ENCODE measurements around the gene CSTPP1. TPM values are rescaled to one million over a fixed set of nuclear protein-coding genes. Genes with fewer than 3 reads are reported as not detected.

Gene CSTPP1
- total RNA-seq, 4 donors from 2014 or later: 9.8 to 14.3 (median 11.1) TPM

DNA sequence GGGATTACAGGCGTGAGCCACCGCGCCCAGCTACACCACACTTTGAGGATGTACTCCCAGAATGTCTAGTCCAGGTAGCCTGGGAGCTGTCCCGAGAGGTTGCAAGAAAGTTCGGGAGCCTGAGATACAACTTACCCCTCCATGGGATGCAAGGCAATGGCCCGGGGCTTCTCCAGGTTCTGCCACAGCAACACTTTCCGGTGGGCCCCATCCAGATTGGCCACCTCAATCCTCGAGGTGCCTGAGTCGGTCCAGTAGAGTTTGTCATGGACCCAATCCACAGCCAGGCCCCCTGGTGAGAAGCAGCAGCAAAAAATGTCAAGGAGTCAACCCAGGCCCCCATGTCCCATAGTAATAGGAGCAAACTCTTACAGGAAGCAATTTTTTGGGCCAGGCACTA lies 43.7 kb upstream of the CSTPP1 start:
- TF ChIP-seq, protein P1, sequence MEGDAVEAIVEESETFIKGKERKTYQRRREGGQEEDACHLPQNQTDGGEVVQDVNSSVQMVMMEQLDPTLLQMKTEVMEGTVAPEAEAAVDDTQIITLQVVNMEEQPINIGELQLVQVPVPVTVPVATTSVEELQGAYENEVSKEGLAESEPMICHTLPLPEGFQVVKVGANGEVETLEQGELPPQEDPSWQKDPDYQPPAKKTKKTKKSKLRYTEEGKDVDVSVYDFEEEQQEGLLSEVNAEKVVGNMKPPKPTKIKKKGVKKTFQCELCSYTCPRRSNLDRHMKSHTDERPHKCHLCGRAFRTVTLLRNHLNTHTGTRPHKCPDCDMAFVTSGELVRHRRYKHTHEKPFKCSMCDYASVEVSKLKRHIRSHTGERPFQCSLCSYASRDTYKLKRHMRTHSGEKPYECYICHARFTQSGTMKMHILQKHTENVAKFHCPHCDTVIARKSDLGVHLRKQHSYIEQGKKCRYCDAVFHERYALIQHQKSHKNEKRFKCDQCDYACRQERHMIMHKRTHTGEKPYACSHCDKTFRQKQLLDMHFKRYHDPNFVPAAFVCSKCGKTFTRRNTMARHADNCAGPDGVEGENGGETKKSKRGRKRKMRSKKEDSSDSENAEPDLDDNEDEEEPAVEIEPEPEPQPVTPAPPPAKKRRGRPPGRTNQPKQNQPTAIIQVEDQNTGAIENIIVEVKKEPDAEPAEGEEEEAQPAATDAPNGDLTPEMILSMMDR (IDR thresholded peaks at IDR 0.05): no peak
- ATAC-seq (ENCODE audit: low FRiP score) (no peak), DNase-seq (ENCODE audit: low spot score) (no peak)

- no peak for ATAC-seq (ENCODE audit: low FRiP score)
- DNase-seq (ENCODE audit: low spot score): no peak
- TF ChIP-seq, protein P1 (IDR thresholded peaks at IDR 0.05): no peak
Observed at GRCh38 chr11:46894506-46894905, 42.1 kb upstream of the CSTPP1 start.

DNA sequence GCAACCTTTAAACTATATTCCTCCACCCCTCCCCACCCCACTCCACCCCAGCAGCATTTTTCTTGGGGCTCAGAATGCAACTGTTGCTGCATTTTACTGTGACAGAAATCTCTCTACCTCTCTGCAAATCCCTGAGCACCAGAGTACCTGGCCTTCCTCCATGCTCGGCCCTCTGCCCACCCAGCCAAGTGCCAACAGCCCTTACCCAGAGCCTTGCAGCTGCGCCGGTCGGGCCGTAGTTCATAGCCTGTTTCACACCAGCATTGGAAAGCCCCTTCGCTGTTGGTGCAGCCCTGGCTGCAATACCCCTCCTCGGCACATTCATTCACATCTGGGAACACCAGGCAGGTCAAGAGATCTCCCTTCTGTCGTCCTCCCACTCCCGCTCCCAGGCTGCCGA lies 41.6 kb upstream of the CSTPP1 start:
- TF ChIP-seq, protein P1 (IDR thresholded peaks at IDR 0.05): no peak
- no peak for DNase-seq (ENCODE audit: low spot score)

GRCh38 chr11:46895821-46896220 lies 40.7 kb upstream of the CSTPP1 start:
- ATAC-seq (ENCODE audit: low FRiP score) (no peak), DNase-seq (ENCODE audit: low spot score) (no peak)
- TF ChIP-seq, protein P1 (IDR thresholded peaks at IDR 0.05): no peak

More for the DNA sequence above, 41.6 kb upstream of the CSTPP1 start:
- no peak for ATAC-seq (ENCODE audit: low FRiP score)

DNA sequence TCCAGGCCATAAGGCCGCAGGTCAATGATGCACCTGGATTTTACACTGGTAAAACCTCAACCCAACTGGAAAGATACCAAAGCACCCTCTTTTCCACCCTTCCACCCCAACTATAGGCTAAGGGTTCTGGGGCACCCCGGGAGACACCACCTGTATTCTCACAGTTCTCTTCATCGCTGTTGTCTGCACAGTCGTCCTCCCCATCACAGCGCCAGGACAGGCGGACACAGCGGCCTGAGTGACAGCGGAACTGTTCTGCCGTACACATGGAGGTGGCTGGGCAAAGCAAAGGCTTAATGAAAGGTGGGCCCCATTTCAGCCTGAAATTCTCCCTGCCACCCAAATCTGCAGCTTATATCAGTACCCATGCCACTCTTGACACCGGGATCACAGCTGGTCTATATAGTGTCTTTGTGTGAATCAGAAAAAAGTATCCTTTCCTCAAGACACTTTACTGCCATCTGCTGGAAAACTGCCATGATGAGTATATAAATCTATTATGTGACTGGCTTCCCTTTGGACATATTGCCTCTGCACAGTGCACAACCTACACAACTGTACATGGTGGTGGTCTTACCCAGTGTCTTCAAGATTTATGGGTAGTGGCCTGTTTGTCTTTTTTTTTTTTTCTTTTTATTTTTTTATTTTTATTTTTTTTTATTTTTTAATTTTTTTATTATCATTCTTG lies 39.7 kb upstream of the CSTPP1 start:
- ATAC-seq (ENCODE audit: low FRiP score) (no peak), DNase-seq (ENCODE audit: low spot score) (no peak)
- TF ChIP-seq, protein P1 (IDR thresholded peaks at IDR 0.05): no peak

DNA sequence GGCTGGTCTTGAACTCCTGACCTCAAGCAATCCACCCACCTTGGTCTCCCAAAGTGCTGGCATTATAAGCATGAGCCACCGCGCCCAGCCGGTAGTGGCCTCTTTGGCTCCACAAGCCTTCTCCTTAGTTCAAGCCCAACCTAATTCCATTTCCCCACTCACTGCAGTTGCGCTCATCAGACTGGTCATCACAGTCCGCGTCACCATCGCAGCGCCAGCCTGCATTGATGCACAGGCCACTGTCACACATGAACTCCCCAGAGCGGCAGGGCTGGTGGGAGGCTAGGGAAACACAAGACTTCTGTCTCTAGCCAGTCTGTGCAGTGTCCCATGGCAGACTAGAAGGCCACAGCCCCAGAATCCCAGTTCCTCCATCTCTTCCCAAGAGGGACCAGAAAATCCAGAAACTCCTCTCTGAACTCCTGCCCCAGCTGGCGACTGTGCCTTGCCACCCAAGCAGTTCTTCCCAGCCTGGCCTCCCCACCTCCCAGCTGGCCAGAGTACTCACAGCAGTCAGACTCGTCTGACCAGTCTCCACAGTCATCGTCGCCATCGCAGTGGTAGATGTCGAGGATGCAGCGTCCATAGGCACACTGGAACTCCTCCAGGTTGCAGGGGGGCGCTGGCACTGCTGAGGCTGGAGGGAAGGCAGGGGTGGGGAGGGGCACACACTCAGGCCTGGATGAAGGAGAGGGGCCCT lies 38.0 kb upstream of the CSTPP1 start:
- TF ChIP-seq, protein P1 (IDR thresholded peaks at IDR 0.05): no peak
- ATAC-seq (ENCODE audit: low FRiP score) (no peak), DNase-seq (ENCODE audit: low spot score) (no peak)
